Karpas-422 (cell line): ENCODE data around the gene FOXF1. TPM values are rescaled to one million over a fixed set of nuclear protein-coding genes. Genes with fewer than 3 reads are reported as not detected.

Experiments used
- DNase-seq: peaks from one replicate; pipeline ENCODE4 v3.0.0-alpha.2; 2015
- H2AFZ ChIP-seq: fragments of 200-600 bp; sonication (generic); 2 replicates; pipeline ENCODE4 v1.6.1; 2014; ENCODE audit warnings: antibody characterized with exemption, low read length, mixed read lengths
- H3K27ac ChIP-seq: fragments of 200-600 bp; sonication (generic); 2 replicates; pipeline ENCODE4 v1.5.1; 2014; ENCODE audit warnings: mild to moderate bottlenecking, low read length, moderate library complexity
- H3K27me3 ChIP-seq: fragments of 200-600 bp; sonication (generic); 2 replicates; pipeline ENCODE4 v1.6.1; 2014; ENCODE audit warnings: low read length, mixed read lengths
- H3K36me3 ChIP-seq: fragments of 200-600 bp; sonication (generic); 2 replicates; pipeline ENCODE4 v1.6.1; 2014; ENCODE audit warnings: low read length, mixed read lengths; ENCODE audit not compliant: insufficient read depth
- H3K4me1 ChIP-seq: fragments of 200-600 bp; sonication (generic); 2 replicates; pipeline ENCODE4 v1.6.1; 2014; ENCODE audit warnings: mild to moderate bottlenecking, low read length, mixed read lengths
- H3K4me2 ChIP-seq: fragments of 200-600 bp; sonication (generic); 2 replicates; pipeline ENCODE4 v1.6.1; 2014; ENCODE audit warnings: low read length, low read depth, mild to moderate bottlenecking; ENCODE audit not compliant: poor library complexity, severe bottlenecking
- H3K4me3 ChIP-seq: fragments of 200-600 bp; sonication (generic); 2 replicates; pipeline ENCODE4 v1.5.1; 2014; ENCODE audit warnings: mild to moderate bottlenecking, antibody characterized with exemption, low read length, mixed read lengths
- H3K79me2 ChIP-seq: fragments of 200-600 bp; sonication (generic); 2 replicates; pipeline ENCODE4 v1.6.1; 2014; ENCODE audit warnings: mild to moderate bottlenecking, low read length, mixed read lengths
- H3K9ac ChIP-seq: fragments of 200-600 bp; sonication (generic); 2 replicates; pipeline ENCODE4 v1.6.0; 2014; ENCODE audit warnings: low read length
- H3K9me2 ChIP-seq: fragments of 200-600 bp; sonication (generic), shearing (Covaris generic); replicated peaks from 2 replicates; pipeline ENCODE4 v1.6.0; 2014; ENCODE audit warnings: mild to moderate bottlenecking, low read length, moderate library complexity; ENCODE audit not compliant: insufficient read depth
- H3K9me3 ChIP-seq: fragments of 300-700, 200-600 bp; sonication (generic); 2 replicates; pipeline ENCODE4 v1.6.1; 2014; ENCODE audit warnings: low read length, mixed read lengths
- H4K20me1 ChIP-seq: fragments of 200-600 bp; sonication (generic); 2 replicates; pipeline ENCODE4 v1.6.1; 2014; ENCODE audit warnings: mild to moderate bottlenecking, antibody characterized with exemption, low read length, low read depth; ENCODE audit not compliant: insufficient read depth
- total RNA-seq: library from RNA; depleted of rRNA; stranded (reverse); fragments of >200 nt; shearing (Covaris generic); gene quantifications from 2 replicates; pipeline ENCODE4 v1.2.3, GENCODE V29; 2014; ENCODE audit warnings: low replicate concordance

The FOXF1 gene
- total RNA-seq, 1 experiment from 2014 or later, result not detected

GRCh38 chr16:86484240-86484639 is 26.1 kb upstream of the FOXF1 start:
- Histone ChIP-seq H4K20me1 (no peaks in the 10 kb centered on the region), H3K4me1 (no peaks in the 10 kb centered on the region), H3K4me3 (no peak overlapping the region), H3K9ac (no peak overlapping the region), H3K9me2 (no peaks in the 10 kb centered on the region), H3K36me3 (no peaks in the 10 kb centered on the region), H3K79me2 (no peaks in the 10 kb centered on the region), H3K9me3 (no peaks in the 10 kb centered on the region; the same call in 1 of the 2 replicates), H2AFZ (no peak overlapping the region), H3K27me3 (no peaks in the 10 kb centered on the region; the same call in 1 of the 2 replicates), H3K4me2 (no peak overlapping the region), H3K27ac (no peak overlapping the region)
- peak; percentile 43 for DNase-seq

- Histone ChIP-seq H3K36me3 (no peaks in the 10 kb centered on the region), H3K4me1 (no peaks in the 10 kb centered on the region), H3K4me3 (no peak overlapping the region), H2AFZ (no peak overlapping the region), H3K27ac (no peak overlapping the region), H3K9ac (no peak overlapping the region), H3K9me3 (no peaks in the 10 kb centered on the region; the same call in 1 of the 2 replicates), H3K4me2 (no peak overlapping the region), H4K20me1 (no peaks in the 10 kb centered on the region), H3K79me2 (no peaks in the 10 kb centered on the region), H3K27me3 (no peaks in the 10 kb centered on the region; the same call in 1 of the 2 replicates), H3K9me2 (no peaks in the 10 kb centered on the region)
- no peak for DNase-seq
Observed at GRCh38 chr16:86485746-86486145, 24.6 kb upstream of the FOXF1 start.

GRCh38 chr16:86490859-86491639 is 19.3 kb upstream of the FOXF1 start:
- Histone ChIP-seq H3K4me1 (no peaks in the 10 kb centered on the region), H4K20me1 (no peaks in the 10 kb centered on the region), H3K4me3 (no peak overlapping the region), H3K4me2 (no peak overlapping the region), H3K9me3 (no peaks in the 10 kb centered on the region), H3K9me2 (no peaks in the 10 kb centered on the region), H2AFZ (no peak overlapping the region), H3K27ac (no peak overlapping the region), H3K9ac (no peak overlapping the region), H3K79me2 (no peaks in the 10 kb centered on the region), H3K27me3 (no peaks in the 10 kb centered on the region), H3K36me3 (no peaks in the 10 kb centered on the region)
- no peak for DNase-seq

GRCh38 chr16:86491640-86492023 is 18.7 kb upstream of the FOXF1 start:
- Histone ChIP-seq H3K4me1 (no peaks in the 10 kb centered on the region), H3K9me3 (no peaks in the 10 kb centered on the region), H4K20me1 (no peaks in the 10 kb centered on the region), H2AFZ (no peak overlapping the region), H3K9me2 (no peaks in the 10 kb centered on the region), H3K9ac (no peak overlapping the region), H3K79me2 (no peaks in the 10 kb centered on the region), H3K4me2 (no peak overlapping the region), H3K27ac (no peak overlapping the region), H3K36me3 (no peaks in the 10 kb centered on the region), H3K27me3 (no peaks in the 10 kb centered on the region), H3K4me3 (no peak overlapping the region)
- DNase-seq, result no peak

- Histone ChIP-seq H3K36me3 (no peaks in the 10 kb centered on the region), H2AFZ (no peak overlapping the region), H3K4me3 (no peak overlapping the region), H3K27ac (no peak overlapping the region), H4K20me1 (no peaks in the 10 kb centered on the region), H3K9ac (no peak overlapping the region), H3K4me2 (no peak overlapping the region), H3K27me3 (no peaks in the 10 kb centered on the region), H3K4me1 (no peaks in the 10 kb centered on the region), H3K9me3 (no peaks in the 10 kb centered on the region), H3K79me2 (no peaks in the 10 kb centered on the region), H3K9me2 (no peaks in the 10 kb centered on the region)
- DNase-seq, result no peak
Observed at GRCh38 chr16:86492267-86492960, 17.9 kb upstream of the FOXF1 start.

- Histone ChIP-seq H3K9ac (no peak overlapping the region), H3K27me3 (no peaks in the 10 kb centered on the region), H3K9me3 (no peaks in the 10 kb centered on the region), H3K4me3 (no peak overlapping the region), H2AFZ (no peak overlapping the region), H3K27ac (no peak overlapping the region), H4K20me1 (no peaks in the 10 kb centered on the region), H3K36me3 (no peaks in the 10 kb centered on the region), H3K4me1 (no peaks in the 10 kb centered on the region), H3K79me2 (no peaks in the 10 kb centered on the region), H3K9me2 (no peaks in the 10 kb centered on the region), H3K4me2 (no peak overlapping the region)
- DNase-seq, result no peak
Observed at GRCh38 chr16:86492961-86493629, 17.2 kb upstream of the FOXF1 start.

GRCh38 chr16:86494039-86494564 is 16.2 kb upstream of the FOXF1 start:
- no peak for DNase-seq
- no peak overlapping the region for H2AFZ ChIP-seq

More at GRCh38 chr16:86494039-86494564, 16.2 kb upstream of the FOXF1 start:
- H3K4me1 ChIP-seq, result no peaks in the 10 kb centered on the region
- no peaks in the 10 kb centered on the region for H3K36me3 ChIP-seq
- no peaks in the 10 kb centered on the region for H4K20me1 ChIP-seq
- no peaks in the 10 kb centered on the region for H3K27me3 ChIP-seq
- no peaks in the 10 kb centered on the region for H3K79me2 ChIP-seq
- no peak overlapping the region for H3K4me3 ChIP-seq
- H3K4me2 ChIP-seq, result no peak overlapping the region
- H3K9ac ChIP-seq, result no peak overlapping the region
- H3K27ac ChIP-seq, result no peak overlapping the region
- H3K9me2 ChIP-seq, result no peaks in the 10 kb centered on the region
- no peaks in the 10 kb centered on the region for H3K9me3 ChIP-seq
